Vagina (tissue), 2 donors: ENCODE data around the gene CD44. TPM values are rescaled to one million over a fixed set of nuclear protein-coding genes. Genes with fewer than 3 reads are reported as not detected.

Experiments
- DNase-seq, 2 donors: peaks; one replicate each; pipeline ENCODE4 v3.0.0-alpha.2; 2017; ENCODE audit errors: extremely low spot score in 2 of 2
- H3K27ac ChIP-seq: fragments of 200-600 bp; sonication (generic); one replicate; pipeline ENCODE4 v1.5.1; 2019
- H3K27me3 ChIP-seq: fragments of 200-600 bp; sonication (generic); one replicate; pipeline ENCODE4 v1.5.1; 2019
- H3K36me3 ChIP-seq, 2 donors: fragments of 200-600 bp; sonication (generic); one replicate each; pipeline ENCODE4 v1.5.1; 2017 to 2019
- H3K4me1 ChIP-seq: fragments of 200-600 bp; sonication (generic); one replicate; pipeline ENCODE4 v1.5.1; 2019
- H3K4me3 ChIP-seq, 2 donors: fragments of 200-600 bp; sonication (generic); 1 replicate in 1 of 2; 2 replicates in 1 of 2; pipeline ENCODE4 v1.5.1; 2016 to 2019
- H3K9me3 ChIP-seq: fragments of 200-600 bp; sonication (generic); one replicate; pipeline ENCODE4 v1.5.1; 2019
- CTCF ChIP-seq, 3 experiments: fragments of 450-650 bp in 2 of 3; fragments of 200-600 bp in 1 of 3; sonication (generic) in 1 of 3; IDR thresholded peaks; one replicate each; pipeline ENCODE4 v1.5.1; 2017 to 2019; ENCODE audit warnings: antibody characterized with exemption in 3 of 3, mild to moderate bottlenecking in 2 of 3, moderate library complexity in 2 of 3
- POLR2A ChIP-seq, 2 donors: fragments of 450-650 bp; IDR thresholded peaks; one replicate each; pipeline ENCODE4 v1.6.1; 2017; ENCODE audit warnings: antibody characterized with exemption in 2 of 2, mild to moderate bottlenecking in 2 of 2, moderate library complexity in 2 of 2
- POLR2AphosphoS5 ChIP-seq, 2 donors: sonication (generic); formaldehyde crosslinking; IDR thresholded peaks; one replicate each; pipeline ENCODE4 v1.9.0; 2017; ENCODE audit warnings: antibody characterized with exemption in 2 of 2, mild to moderate bottlenecking in 2 of 2, low read depth in 1 of 2; ENCODE audit not compliant: insufficient read depth in 1 of 2
- intact Hi-C: fragments of 100-400 bp; cut with DNase I; formaldehyde crosslinking; loops from one replicate; pipeline ENCODE4 v1.15.1; 2023
- total RNA-seq: library from RNA; depleted of rRNA; stranded (reverse); fragments of >200 nt; gene quantifications from one replicate; pipeline ENCODE4 v1.2.3, GENCODE V29; 2016

The CD44 gene
- total RNA-seq, 1 donor from 2014 or later: 869 TPM

- Histone ChIP-seq H3K36me3 (no peaks in the 10 kb centered on the region), H3K27me3 (no peaks in the 10 kb centered on the region), H3K27ac (no peak overlapping the region), H3K9me3 (no peaks in the 10 kb centered on the region), H3K4me3 (no peak overlapping the region), H3K4me1 (peaks cover 97% of the 10 kb centered on the region)
- intact Hi-C loops: loop anchor here (10.0 kb wide), 1 partner anchor 60 kb away; no protein-coding TSS in a partner anchor
- no peak for DNase-seq
- TF ChIP-seq CTCF (IDR thresholded peaks at IDR 0.05) (no peak), POLR2A (IDR thresholded peaks at IDR 0.05) (no peak), POLR2AphosphoS5 (IDR thresholded peaks at IDR 0.05; ENCODE audit: insufficient read depth in 1 of 2, low read depth in 1 of 2) (no peak)
These were observed 16.0 kb downstream of the CD44 start for GRCh38 chr11:35154952-35155351.

- intact Hi-C loops: loop anchor here (10.0 kb wide), 1 partner anchor 61 kb away; no protein-coding TSS in a partner anchor
- no peak overlapping the region for H3K4me3 ChIP-seq
- no peaks in the 10 kb centered on the region for H3K36me3 ChIP-seq
- TF ChIP-seq POLR2AphosphoS5 (IDR thresholded peaks at IDR 0.05; ENCODE audit: insufficient read depth in 1 of 2, low read depth in 1 of 2) (no peak), POLR2A (IDR thresholded peaks at IDR 0.05) (no peak), CTCF (IDR thresholded peaks at IDR 0.05) (no peak)
- no peaks in the 10 kb centered on the region for H3K27me3 ChIP-seq
- H3K9me3 ChIP-seq: no peaks in the 10 kb centered on the region
- peaks cover 97% of the 10 kb centered on the region for H3K4me1 ChIP-seq
- DNase-seq: no peak
- H3K27ac ChIP-seq: peak overlapping the region; percentile 47
These were observed 16.7 kb downstream of the CD44 start for GRCh38 chr11:35155677-35156076.

- H3K36me3 ChIP-seq: no peaks in the 10 kb centered on the region
- H3K4me3 ChIP-seq: no peak overlapping the region
- H3K27me3 ChIP-seq: no peaks in the 10 kb centered on the region
- H3K4me1 ChIP-seq: peaks cover 97% of the 10 kb centered on the region
- intact Hi-C loops: loop anchor here (10.0 kb wide), 1 partner anchor 63 kb away; no protein-coding TSS in a partner anchor
- DNase-seq: no peak
- TF ChIP-seq POLR2A (IDR thresholded peaks at IDR 0.05): no peak
- TF ChIP-seq CTCF (IDR thresholded peaks at IDR 0.05): no peak
- no peak for TF ChIP-seq POLR2AphosphoS5 (IDR thresholded peaks at IDR 0.05; ENCODE audit: insufficient read depth in 1 of 2, low read depth in 1 of 2)
- H3K27ac ChIP-seq: peak overlapping the region; percentile 84
- no peaks in the 10 kb centered on the region for H3K9me3 ChIP-seq
These were observed 19.1 kb downstream of the CD44 start for GRCh38 chr11:35157814-35158700.

GRCh38 chr11:35158701-35159510 lies 19.9 kb downstream of the CD44 start:
- Histone ChIP-seq H3K9me3 (no peaks in the 10 kb centered on the region), H3K4me1 (peaks cover 97% of the 10 kb centered on the region), H3K36me3 (no peaks in the 10 kb centered on the region), H3K4me3 (no peak overlapping the region), H3K27ac (peak overlapping the region; percentile 84), H3K27me3 (no peaks in the 10 kb centered on the region)
- TF ChIP-seq POLR2AphosphoS5 (IDR thresholded peaks at IDR 0.05; ENCODE audit: insufficient read depth in 1 of 2, low read depth in 1 of 2): peak; percentile 37 to 87
- no peak for TF ChIP-seq POLR2A (IDR thresholded peaks at IDR 0.05)
- DNase-seq: no peak
- intact Hi-C loops: loop anchor here (10.0 kb wide), 1 partner anchor 64 kb away; no protein-coding TSS in a partner anchor

GRCh38 chr11:35160246-35160824 lies 21.4 kb downstream of the CD44 start:
- no peaks in the 10 kb centered on the region for H3K36me3 ChIP-seq
- no peak for DNase-seq
- TF ChIP-seq CTCF (IDR thresholded peaks at IDR 0.05) (no peak), POLR2A (IDR thresholded peaks at IDR 0.05) (no peak), POLR2AphosphoS5 (IDR thresholded peaks at IDR 0.05; ENCODE audit: insufficient read depth in 1 of 2, low read depth in 1 of 2) (no peak)
- H3K4me1 ChIP-seq: peaks cover 98% of the 10 kb centered on the region
- no peaks in the 10 kb centered on the region for H3K9me3 ChIP-seq
- H3K4me3 ChIP-seq: no peak overlapping the region
- peak overlapping the region; percentile 84 for H3K27ac ChIP-seq
- H3K27me3 ChIP-seq: no peaks in the 10 kb centered on the region
- intact Hi-C loops: no loop called here
